ENCODE data around the gene FTO. TPM values are rescaled to one million over a fixed set of nuclear protein-coding genes. Genes with fewer than 3 reads are reported as not detected.
A peak's percentile ranks its signal among the peaks of the same experiment; 100 is the strongest.

FTO gene
- total RNA-seq, 1 experiment from 2014 or later = 78.3 TPM

DNA sequence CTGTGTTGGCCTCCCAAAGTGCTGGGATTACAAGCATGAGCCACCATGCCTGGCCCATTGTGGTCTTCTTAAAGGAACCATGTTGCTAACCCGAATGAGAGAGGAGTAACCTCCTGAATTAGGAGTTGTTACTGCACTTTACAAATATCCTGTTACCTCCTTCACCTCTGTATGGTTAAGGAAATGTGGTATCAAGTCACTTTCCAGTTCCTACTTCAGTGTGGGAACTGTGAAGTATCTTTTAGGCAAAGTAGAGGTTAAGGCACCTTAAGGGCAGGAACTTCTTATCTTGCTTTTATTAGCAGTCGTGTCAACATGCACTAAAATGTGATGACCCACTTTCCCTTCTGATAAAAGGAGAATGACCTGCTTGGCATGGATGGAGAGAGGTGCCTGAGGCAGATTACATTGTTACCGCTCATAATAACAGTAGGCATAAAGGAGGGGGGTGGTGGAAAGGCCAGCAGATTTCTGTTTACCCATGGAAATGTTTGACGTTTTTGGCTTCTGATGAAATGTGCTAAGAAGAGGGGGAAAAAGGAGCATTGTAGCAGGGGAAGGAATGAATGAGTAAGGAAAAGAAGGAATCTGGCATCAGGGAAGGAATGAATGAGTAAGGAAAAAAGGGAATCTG, 28.5 kb downstream of the FTO start:
- TF ChIP-seq, protein P1, sequence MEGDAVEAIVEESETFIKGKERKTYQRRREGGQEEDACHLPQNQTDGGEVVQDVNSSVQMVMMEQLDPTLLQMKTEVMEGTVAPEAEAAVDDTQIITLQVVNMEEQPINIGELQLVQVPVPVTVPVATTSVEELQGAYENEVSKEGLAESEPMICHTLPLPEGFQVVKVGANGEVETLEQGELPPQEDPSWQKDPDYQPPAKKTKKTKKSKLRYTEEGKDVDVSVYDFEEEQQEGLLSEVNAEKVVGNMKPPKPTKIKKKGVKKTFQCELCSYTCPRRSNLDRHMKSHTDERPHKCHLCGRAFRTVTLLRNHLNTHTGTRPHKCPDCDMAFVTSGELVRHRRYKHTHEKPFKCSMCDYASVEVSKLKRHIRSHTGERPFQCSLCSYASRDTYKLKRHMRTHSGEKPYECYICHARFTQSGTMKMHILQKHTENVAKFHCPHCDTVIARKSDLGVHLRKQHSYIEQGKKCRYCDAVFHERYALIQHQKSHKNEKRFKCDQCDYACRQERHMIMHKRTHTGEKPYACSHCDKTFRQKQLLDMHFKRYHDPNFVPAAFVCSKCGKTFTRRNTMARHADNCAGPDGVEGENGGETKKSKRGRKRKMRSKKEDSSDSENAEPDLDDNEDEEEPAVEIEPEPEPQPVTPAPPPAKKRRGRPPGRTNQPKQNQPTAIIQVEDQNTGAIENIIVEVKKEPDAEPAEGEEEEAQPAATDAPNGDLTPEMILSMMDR (IDR thresholded peaks at IDR 0.05; ENCODE audit: insufficient read depth in 1 of 2, low read depth in 1 of 2, low read length in 1 of 2, severe bottlenecking in 1 of 2, unreplicated experiment in 1 of 2) = no peak
- ChIA-PET CTCF (interaction anchor here (0.7 kb wide), 1 partner anchor 339 kb away, joined by 4 read pairs; no protein-coding TSS in a partner anchor), POLR2A (no interaction called here)
- H3K36me3 ChIP-seq (ENCODE audit: control insufficient read depth, insufficient read depth, low read length) = no peaks in the 10 kb centered on the region
- Mint-ChIP-seq H3K4me3 (ENCODE audit: unreplicated experiment) (peak overlapping the region; percentile 52), H3K36me3 (ENCODE audit: insufficient read depth, unreplicated experiment) (peaks cover 7% of the 10 kb centered on the region), H3K27ac (ENCODE audit: unreplicated experiment) (peak overlapping the region; percentile 88), H3K27me3 (ENCODE audit: insufficient read depth, unreplicated experiment) (no peaks in the 10 kb centered on the region), H3K4me1 (ENCODE audit: low read depth, unreplicated experiment) (peaks cover 52% of the 10 kb centered on the region), H3K9me3 (ENCODE audit: unreplicated experiment) (no peaks in the 10 kb centered on the region)
- intact Hi-C loops (cut with micrococcal nuclease; ENCODE audit: unreplicated experiment) = loop anchor here (1.0 to 2.0 kb wide), 4 partner anchors 10 to 122 kb away; partner anchors contain the start of gene FTO
- no peak overlapping the region for H3K4me3 ChIP-seq (ENCODE audit: low read depth, low read length)
- peak; percentile 91 to 93 for DNase-seq
- H3K4me1 ChIP-seq = peaks cover 43% of the 10 kb centered on the region
- no TSS peak for BruUV-seq (replicated peaks)
- H3K27me3 ChIP-seq (replicated peaks; ENCODE audit: control insufficient read depth, insufficient read depth, low read length) = no peaks in the 10 kb centered on the region
- H3K9me3 ChIP-seq = no peaks in the 10 kb centered on the region

GRCh38 chr16:53734908-53735307, 31.0 kb downstream of the FTO start:
- peaks cover 7% of the 10 kb centered on the region for H3K36me3 Mint-ChIP-seq (ENCODE audit: insufficient read depth, unreplicated experiment)
- H3K27me3 ChIP-seq (replicated peaks; ENCODE audit: control insufficient read depth, insufficient read depth, low read length) = no peaks in the 10 kb centered on the region
- H3K36me3 ChIP-seq (ENCODE audit: control insufficient read depth, insufficient read depth, low read length) = no peaks in the 10 kb centered on the region
- POLR2A ChIA-PET = no interaction called here
- no peak overlapping the region for H3K4me3 ChIP-seq (ENCODE audit: low read depth, low read length)
- no peak for DNase-seq
- no peaks in the 10 kb centered on the region for H3K9me3 ChIP-seq
- no TSS peak for BruUV-seq (replicated peaks)
- peaks cover 39% of the 10 kb centered on the region for H3K4me1 Mint-ChIP-seq (ENCODE audit: low read depth, unreplicated experiment)
- no peaks in the 10 kb centered on the region for H3K27me3 Mint-ChIP-seq (ENCODE audit: insufficient read depth, unreplicated experiment)
- intact Hi-C loops (cut with micrococcal nuclease; ENCODE audit: unreplicated experiment) = no loop called here
- H3K4me1 ChIP-seq = peaks cover 43% of the 10 kb centered on the region
- no peak overlapping the region for H3K4me3 Mint-ChIP-seq (ENCODE audit: unreplicated experiment)
- H3K9me3 Mint-ChIP-seq (ENCODE audit: unreplicated experiment) = no peaks in the 10 kb centered on the region
- TF ChIP-seq, protein P1 (IDR thresholded peaks at IDR 0.05; ENCODE audit: insufficient read depth in 1 of 2, low read depth in 1 of 2, low read length in 1 of 2, severe bottlenecking in 1 of 2, unreplicated experiment in 1 of 2) = no peak
- no peak overlapping the region for H3K27ac Mint-ChIP-seq (ENCODE audit: unreplicated experiment)
- CTCF ChIA-PET = no interaction called here

DNA sequence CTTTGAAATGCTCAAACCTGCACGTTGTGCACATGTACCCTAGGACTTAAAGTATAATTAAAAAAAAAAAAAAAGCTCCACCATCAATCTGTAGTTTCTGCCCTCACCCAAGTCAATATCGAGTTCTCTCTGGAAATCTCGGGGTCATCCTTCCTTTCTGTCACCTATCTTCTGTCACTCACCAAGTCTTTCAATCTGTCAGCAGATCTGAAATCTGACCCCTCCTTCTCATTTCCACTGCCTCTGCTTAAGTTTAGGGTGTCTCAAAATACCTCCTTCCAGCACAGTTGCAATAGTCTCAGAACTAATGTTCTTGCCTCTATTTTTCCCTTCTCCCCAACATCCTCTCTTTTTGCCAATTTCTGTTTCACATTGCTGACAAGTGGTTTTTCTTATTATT, 32.3 kb downstream of the FTO start:
- Mint-ChIP-seq H3K4me3 (ENCODE audit: unreplicated experiment) (no peak overlapping the region), H3K27ac (ENCODE audit: unreplicated experiment) (no peak overlapping the region), H3K36me3 (ENCODE audit: insufficient read depth, unreplicated experiment) (peaks cover 7% of the 10 kb centered on the region), H3K27me3 (ENCODE audit: insufficient read depth, unreplicated experiment) (no peaks in the 10 kb centered on the region), H3K9me3 (ENCODE audit: unreplicated experiment) (no peaks in the 10 kb centered on the region), H3K4me1 (ENCODE audit: low read depth, unreplicated experiment) (peaks cover 32% of the 10 kb centered on the region)
- CTCF ChIA-PET = no interaction called here
- Histone ChIP-seq H3K27me3 (replicated peaks; ENCODE audit: control insufficient read depth, insufficient read depth, low read length) (no peaks in the 10 kb centered on the region), H3K9me3 (no peaks in the 10 kb centered on the region), H3K4me3 (ENCODE audit: low read depth, low read length) (no peak overlapping the region), H3K4me1 (peaks cover 37% of the 10 kb centered on the region), H3K36me3 (ENCODE audit: control insufficient read depth, insufficient read depth, low read length) (no peaks in the 10 kb centered on the region)
- TF ChIP-seq, protein P1 (IDR thresholded peaks at IDR 0.05; ENCODE audit: insufficient read depth in 1 of 2, low read depth in 1 of 2, low read length in 1 of 2, severe bottlenecking in 1 of 2, unreplicated experiment in 1 of 2) = no peak
- no peak for DNase-seq
- intact Hi-C loops (cut with micrococcal nuclease; ENCODE audit: unreplicated experiment) = no loop called here
- BruUV-seq (replicated peaks) = no TSS peak
- POLR2A ChIA-PET = interaction anchor here (0.6 kb wide), 1 partner anchor 295 kb away, joined by 6 read pairs; no protein-coding TSS in a partner anchor
